Panc1 (cell line): ENCODE data around the gene PPT2. TPM values are rescaled to one million over a fixed set of nuclear protein-coding genes. Genes with fewer than 3 reads are reported as not detected.

Experiments used
- ATAC-seq: fragments of 200-7000 bp; cut with Tn5 transposase; 2 replicates; pipeline ENCODE4 v1.9.1; 2020; ENCODE audit warnings: mild to moderate bottlenecking, moderate library complexity
- BruUV-seq: library from RNA; stranded (reverse); fragments of 400-500 nt; replicated peaks from 2 replicates; lab custom pipeline; 2021; lab: Mats Ljungman, UMichigan
- CTCF ChIA-PET: fragments of 300-600 bp; sonication (Branson Sonifier 250); formaldehyde crosslinking; loops from one replicate; lab custom pipeline; 2022; ENCODE audit warnings: antibody characterized with exemption; lab: Charles Lee
- POLR2A ChIA-PET: fragments of 300-600 bp; sonication (Branson Sonifier 250); formaldehyde crosslinking; loops from one replicate; lab custom pipeline; 2022; ENCODE audit warnings: antibody characterized with exemption; lab: Charles Lee
- DNase-seq: peaks from one replicate; pipeline ENCODE4 v3.0.0-alpha.2; 2010; ENCODE audit warnings: low read depth, low spot score
- H3K27ac ChIP-seq: 2 replicates; pipeline ENCODE4 v1.5.1; 2011; ENCODE audit warnings: mild to moderate bottlenecking, low read length, inconsistent platforms
- H3K27me3 ChIP-seq: fragments of 200-500 bp; sonication (Bioruptor generic); 2 replicates; pipeline ENCODE4 v1.6.0; 2014; ENCODE audit warnings: low read length, inconsistent platforms; ENCODE audit not compliant: control insufficient read depth, insufficient read depth
- H3K36me3 ChIP-seq: fragments of 200-500 bp; sonication (Bioruptor generic); 2 replicates; pipeline ENCODE4 v1.5.1; 2014; ENCODE audit warnings: inconsistent platforms, mild to moderate bottlenecking, low read length, moderate library complexity; ENCODE audit not compliant: control insufficient read depth, insufficient read depth
- H3K4me1 ChIP-seq: 2 replicates; pipeline ENCODE4 v1.5.1; 2011; ENCODE audit warnings: inconsistent platforms, mild to moderate bottlenecking, low read length, moderate library complexity; ENCODE audit not compliant: control insufficient read depth, insufficient read depth
- H3K4me3 ChIP-seq, 2 experiments: 2 replicates each; pipeline ENCODE4 v1.5.1; 2011 to 2012; ENCODE audit warnings: low read depth in 2 of 2, low read length in 2 of 2, mild to moderate bottlenecking in 2 of 2, inconsistent platforms in 1 of 2, moderate library complexity in 1 of 2
- H3K9me3 ChIP-seq: fragments of 200-500 bp; sonication (Bioruptor generic); 2 replicates; pipeline ENCODE4 v1.5.1; 2014; ENCODE audit warnings: low read depth, mild to moderate bottlenecking, inconsistent platforms, low read length, moderate library complexity; ENCODE audit not compliant: control insufficient read depth, insufficient read depth
- CTCF ChIP-seq: fragments of 450-650 bp; IDR thresholded peaks from 2 replicates; pipeline ENCODE4 v1.5.1; 2017; ENCODE audit warnings: mild to moderate bottlenecking
- POLR2AphosphoS5 ChIP-seq: IDR thresholded peaks from 2 replicates; pipeline ENCODE4 v1.6.1; 2012; ENCODE audit warnings: mild to moderate bottlenecking, low read depth, low read length, moderate library complexity
- REST ChIP-seq, 2 experiments: IDR thresholded peaks; 2 replicates each; pipeline ENCODE4 v1.6.1; 2011 to 2012; ENCODE audit warnings: low read depth in 2 of 2, control low read depth in 1 of 2, low read length in 1 of 2, mild to moderate bottlenecking in 1 of 2, moderate library complexity in 1 of 2; ENCODE audit not compliant: insufficient read depth in 1 of 2
- SIN3A ChIP-seq: IDR thresholded peaks from 2 replicates; pipeline ENCODE4 v1.6.1; 2012; ENCODE audit warnings: low read depth, mild to moderate bottlenecking, low read length, moderate library complexity, borderline replicate concordance; ENCODE audit not compliant: insufficient read depth
- TCF7L2 ChIP-seq: IDR thresholded peaks from 2 replicates; pipeline ENCODE4 v1.6.1; 2011; ENCODE audit warnings: mild to moderate bottlenecking, low read depth, low read length, inconsistent platforms
- in situ Hi-C: cut with HindIII; loops from 2 replicates; pipeline ENCODE4 v1.10.0; 2016; ENCODE audit warnings: low sequenced_read_pairs, low pct_unique_long_range_greater_than_20kb
- intact Hi-C: fragments of 100-400 bp; cut with micrococcal nuclease; formaldehyde crosslinking; loops from one replicate; pipeline ENCODE4 v1.10.0; 2022; ENCODE audit not compliant: unreplicated experiment
- total RNA-seq: library from RNA; stranded (reverse); gene quantifications from one replicate; pipeline ENCODE4 v1.2.1, GENCODE V29; 2021; ENCODE audit not compliant: unreplicated experiment

The PPT2 gene
- total RNA-seq, 1 experiment from 2014 or later = 20.1 TPM

- ATAC-seq (no peak), DNase-seq (no peak)
- H3K27ac ChIP-seq = peak overlapping the region; percentile 96
- BruUV-seq = no TSS peak
- peaks cover 24% of the 10 kb centered on the region for H3K4me1 ChIP-seq
- intact Hi-C loops (loop anchor here (10.0 kb wide), 1 partner anchor 82 kb away; no protein-coding TSS in a partner anchor), in situ Hi-C loops (no loop called here)
- POLR2A ChIA-PET = interaction anchor here (0.6 to 0.7 kb wide), 3 partner anchors 30 to 151 kb away, joined by 4 to 6 read pairs (median 5); no protein-coding TSS in a partner anchor
- H3K9me3 ChIP-seq = no peaks in the 10 kb centered on the region
- peak overlapping the region; percentile 86 to 94 for H3K4me3 ChIP-seq
- H3K36me3 ChIP-seq = no peaks in the 10 kb centered on the region
- CTCF ChIA-PET = interaction anchor here (0.9 kb wide), 1 partner anchor 67 kb away, joined by 8 read pairs; the partner anchor contains the start of gene FKBPL
- no peaks in the 10 kb centered on the region for H3K27me3 ChIP-seq
- TF ChIP-seq TCF7L2 (no peak), SIN3A (no peak), CTCF (no peak), POLR2AphosphoS5 (no peak), REST (IDR thresholded peaks at IDR 0.05; ENCODE audit: insufficient read depth in 1 of 2, low read depth in 2 of 2, low read length in 1 of 2) (no peak)
Measured at GRCh38 chr6:32196682-32197616, 43.0 kb downstream of the PPT2 start.

GRCh38 chr6:32198345-32198696, 44.4 kb downstream of the PPT2 start:
- in situ Hi-C loops (no loop called here), intact Hi-C loops (loop anchor here (10.0 kb wide), 1 partner anchor 84 kb away; no protein-coding TSS in a partner anchor)
- Histone ChIP-seq H3K4me1 (peaks cover 16% of the 10 kb centered on the region), H3K27me3 (no peaks in the 10 kb centered on the region), H3K36me3 (no peaks in the 10 kb centered on the region), H3K27ac (peak overlapping the region; percentile 20; the same call in 1 of the 2 replicates), H3K4me3 (no peak overlapping the region), H3K9me3 (no peaks in the 10 kb centered on the region)
- ATAC-seq (no peak), DNase-seq (no peak)
- ChIA-PET POLR2A (no interaction called here), CTCF (interaction anchor here (0.6 kb wide), 1 partner anchor 822 kb away, joined by 3 read pairs; no protein-coding TSS in a partner anchor)
- TF ChIP-seq TCF7L2 (no peak), SIN3A (no peak), REST (IDR thresholded peaks at IDR 0.05; ENCODE audit: insufficient read depth in 1 of 2, low read depth in 2 of 2, low read length in 1 of 2) (no peak)
- BruUV-seq = no TSS peak
